ENCODE data around the gene PSMC3. TPM values are rescaled to one million over a fixed set of nuclear protein-coding genes. Genes with fewer than 3 reads are reported as not detected.

Gene PSMC3
- total RNA-seq, 1 experiment from 2014 or later = 701 TPM

GRCh38 chr11:47380078-47380477 lies 46.2 kb downstream of the PSMC3 start:
- Histone ChIP-seq H3K27me3 (replicated peaks; ENCODE audit: insufficient read depth, low read depth, low read length, poor library complexity) (no peaks in the 10 kb centered on the region), H3K27ac (ENCODE audit: low read depth, low read length, poor library complexity, severe bottlenecking) (no peak overlapping the region), H3K36me3 (ENCODE audit: insufficient read depth, low read length, poor library complexity, severe bottlenecking) (no peaks in the 10 kb centered on the region), H3K4me3 (ENCODE audit: low read depth, low read length, poor library complexity, severe bottlenecking) (no peak overlapping the region), H3K9me3 (ENCODE audit: low read depth, low read length, poor library complexity, severe bottlenecking) (no peaks in the 10 kb centered on the region), H3K4me1 (ENCODE audit: insufficient read depth, low read length, poor library complexity, severe bottlenecking) (no peaks in the 10 kb centered on the region)
- CTCF ChIA-PET = no interaction called here
- DNase-seq (ENCODE audit: low spot score) = no peak
- intact Hi-C loops (cut with micrococcal nuclease; ENCODE audit: unreplicated experiment) = no loop called here
- POLR2A ChIA-PET (ENCODE audit: low non-redundant PET) = no interaction called here
- BruUV-seq (replicated peaks) = no TSS peak
- no peak for TF ChIP-seq EZH2 (IDR thresholded peaks at IDR 0.05; ENCODE audit: borderline replicate concordance, low read depth, low read length, poor library complexity, severe bottlenecking)
- TF ChIP-seq, protein P1, sequence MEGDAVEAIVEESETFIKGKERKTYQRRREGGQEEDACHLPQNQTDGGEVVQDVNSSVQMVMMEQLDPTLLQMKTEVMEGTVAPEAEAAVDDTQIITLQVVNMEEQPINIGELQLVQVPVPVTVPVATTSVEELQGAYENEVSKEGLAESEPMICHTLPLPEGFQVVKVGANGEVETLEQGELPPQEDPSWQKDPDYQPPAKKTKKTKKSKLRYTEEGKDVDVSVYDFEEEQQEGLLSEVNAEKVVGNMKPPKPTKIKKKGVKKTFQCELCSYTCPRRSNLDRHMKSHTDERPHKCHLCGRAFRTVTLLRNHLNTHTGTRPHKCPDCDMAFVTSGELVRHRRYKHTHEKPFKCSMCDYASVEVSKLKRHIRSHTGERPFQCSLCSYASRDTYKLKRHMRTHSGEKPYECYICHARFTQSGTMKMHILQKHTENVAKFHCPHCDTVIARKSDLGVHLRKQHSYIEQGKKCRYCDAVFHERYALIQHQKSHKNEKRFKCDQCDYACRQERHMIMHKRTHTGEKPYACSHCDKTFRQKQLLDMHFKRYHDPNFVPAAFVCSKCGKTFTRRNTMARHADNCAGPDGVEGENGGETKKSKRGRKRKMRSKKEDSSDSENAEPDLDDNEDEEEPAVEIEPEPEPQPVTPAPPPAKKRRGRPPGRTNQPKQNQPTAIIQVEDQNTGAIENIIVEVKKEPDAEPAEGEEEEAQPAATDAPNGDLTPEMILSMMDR (conservative IDR thresholded peaks at IDR 0.05; ENCODE audit: low read depth, low read length) = no peak

- intact Hi-C loops (cut with micrococcal nuclease; ENCODE audit: unreplicated experiment) = loop anchor here (10.0 kb wide), 1 partner anchor 735 kb away; no protein-coding TSS in a partner anchor
- POLR2A ChIA-PET (ENCODE audit: low non-redundant PET) = no interaction called here
Observed at GRCh38 chr11:47379317-47379716, 46.9 kb downstream of the PSMC3 start.

DNA sequence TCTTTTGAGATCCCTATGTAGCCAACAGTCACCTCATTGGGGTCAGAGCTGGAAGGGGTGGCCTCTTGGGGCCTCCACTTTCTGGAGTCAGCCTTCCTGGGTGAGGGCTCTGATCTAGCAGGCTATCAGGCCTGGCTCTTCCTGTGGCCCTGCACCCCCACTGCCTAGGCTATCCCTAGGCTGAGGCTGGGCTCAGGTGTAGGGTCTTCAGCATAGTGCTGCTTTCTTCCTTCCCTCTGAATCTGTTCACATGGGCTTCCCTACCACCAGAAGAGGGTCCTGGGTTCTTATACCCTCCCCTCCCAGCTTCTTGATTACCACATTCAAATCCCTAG lies 47.4 kb downstream of the PSMC3 start:
- H3K4me1 ChIP-seq (ENCODE audit: insufficient read depth, low read length, poor library complexity, severe bottlenecking) = no peaks in the 10 kb centered on the region
- TF ChIP-seq, protein P1 (conservative IDR thresholded peaks at IDR 0.05; ENCODE audit: low read depth, low read length) = no peak
- no peak for TF ChIP-seq EZH2 (IDR thresholded peaks at IDR 0.05; ENCODE audit: borderline replicate concordance, low read depth, low read length, poor library complexity, severe bottlenecking)
- CTCF ChIA-PET = no interaction called here
- no TSS peak for BruUV-seq (replicated peaks)
- no peaks in the 10 kb centered on the region for H3K27me3 ChIP-seq (replicated peaks; ENCODE audit: insufficient read depth, low read depth, low read length, poor library complexity)
- no peaks in the 10 kb centered on the region for H3K9me3 ChIP-seq (ENCODE audit: low read depth, low read length, poor library complexity, severe bottlenecking)
- DNase-seq (ENCODE audit: low spot score) = no peak
- no peak overlapping the region for H3K4me3 ChIP-seq (ENCODE audit: low read depth, low read length, poor library complexity, severe bottlenecking)
- H3K36me3 ChIP-seq (ENCODE audit: insufficient read depth, low read length, poor library complexity, severe bottlenecking) = no peaks in the 10 kb centered on the region
- intact Hi-C loops (cut with micrococcal nuclease; ENCODE audit: unreplicated experiment) = loop anchor here (10.0 kb wide), 1 partner anchor 736 kb away; no protein-coding TSS in a partner anchor
- POLR2A ChIA-PET (ENCODE audit: low non-redundant PET) = no interaction called here
- H3K27ac ChIP-seq (ENCODE audit: low read depth, low read length, poor library complexity, severe bottlenecking) = no peak overlapping the region

More at GRCh38 chr11:47379317-47379716, 46.9 kb downstream of the PSMC3 start:
- DNase-seq (ENCODE audit: low spot score) = no peak
- Histone ChIP-seq H3K9me3 (ENCODE audit: low read depth, low read length, poor library complexity, severe bottlenecking) (no peaks in the 10 kb centered on the region), H3K4me3 (ENCODE audit: low read depth, low read length, poor library complexity, severe bottlenecking) (no peak overlapping the region), H3K27me3 (replicated peaks; ENCODE audit: insufficient read depth, low read depth, low read length, poor library complexity) (no peaks in the 10 kb centered on the region), H3K4me1 (ENCODE audit: insufficient read depth, low read length, poor library complexity, severe bottlenecking) (no peaks in the 10 kb centered on the region), H3K27ac (ENCODE audit: low read depth, low read length, poor library complexity, severe bottlenecking) (no peak overlapping the region), H3K36me3 (ENCODE audit: insufficient read depth, low read length, poor library complexity, severe bottlenecking) (no peaks in the 10 kb centered on the region)
- CTCF ChIA-PET = no interaction called here
- BruUV-seq (replicated peaks) = no TSS peak
- TF ChIP-seq, protein P1 (conservative IDR thresholded peaks at IDR 0.05; ENCODE audit: low read depth, low read length) = no peak
- no peak for TF ChIP-seq EZH2 (IDR thresholded peaks at IDR 0.05; ENCODE audit: borderline replicate concordance, low read depth, low read length, poor library complexity, severe bottlenecking)

Measured in A673 (cell line).